Mesenchymal stem cell (in vitro differentiated cells and primary cell): ENCODE data around the gene TMEM167B. TPM values are rescaled to one million over a fixed set of nuclear protein-coding genes. Genes with fewer than 3 reads are reported as not detected.
A peak's percentile ranks its signal among the peaks of the same experiment; 100 is the strongest.

Source experiments
- DNase-seq: peaks from one replicate; pipeline ENCODE4 v3.0.0-alpha.2; 2013
- H2AFZ ChIP-seq: one replicate; pipeline ENCODE4 v1.6.1; 2013; ENCODE audit warnings: low read depth, mild to moderate bottlenecking, control low read depth, inconsistent platforms, low read length, moderate library complexity
- H2AK5ac ChIP-seq: 2 replicates; pipeline ENCODE4 v1.6.1; 2013; ENCODE audit warnings: low read length, moderate library complexity, mild to moderate bottlenecking, inconsistent platforms; ENCODE audit not compliant: severe bottlenecking
- H2BK120ac ChIP-seq: one replicate; pipeline ENCODE4 v1.6.1; 2013; ENCODE audit warnings: low read depth, mild to moderate bottlenecking, inconsistent platforms, low read length, moderate library complexity
- H2BK12ac ChIP-seq, 2 experiments: one replicate each; pipeline ENCODE4 v1.6.1; 2013; ENCODE audit warnings: inconsistent platforms in 2 of 2, low read length in 2 of 2, mild to moderate bottlenecking in 2 of 2, moderate library complexity in 2 of 2, control low read depth in 1 of 2
- H2BK15ac ChIP-seq: one replicate; pipeline ENCODE4 v1.6.1; 2013; ENCODE audit warnings: mild to moderate bottlenecking, low read depth, inconsistent platforms; ENCODE audit not compliant: poor library complexity, severe bottlenecking
- H2BK5ac ChIP-seq: 2 replicates; pipeline ENCODE4 v1.6.1; 2013; ENCODE audit warnings: low read depth, mild to moderate bottlenecking, low read length, control low read depth, inconsistent platforms; ENCODE audit not compliant: poor library complexity, severe bottlenecking
- H3K14ac ChIP-seq, 2 experiments: one replicate each; pipeline ENCODE4 v1.6.1; 2013; ENCODE audit warnings: inconsistent platforms in 2 of 2, low read length in 2 of 2, control low read depth in 1 of 2, mild to moderate bottlenecking in 1 of 2, moderate library complexity in 1 of 2
- H3K18ac ChIP-seq, 2 experiments: one replicate each; pipeline ENCODE4 v1.6.1; 2013; ENCODE audit warnings: inconsistent platforms in 2 of 2, low read length in 2 of 2, control low read depth in 1 of 2, low read depth in 1 of 2, mild to moderate bottlenecking in 1 of 2
- H3K23ac ChIP-seq, 2 experiments: one replicate each; pipeline ENCODE4 v1.6.1; 2013; ENCODE audit warnings: inconsistent platforms in 2 of 2, low read length in 2 of 2, mild to moderate bottlenecking in 2 of 2, moderate library complexity in 2 of 2, control low read depth in 1 of 2
- H3K27ac ChIP-seq: 2 replicates; pipeline ENCODE4 v1.5.1; 2013; ENCODE audit warnings: mild to moderate bottlenecking, moderate library complexity, low read length, control low read depth, inconsistent platforms; ENCODE audit not compliant: poor library complexity, severe bottlenecking
- H3K27me3 ChIP-seq, 2 experiments: 2 replicates each; pipeline versions ENCODE4 v1.6.1 to v1.7.0; 2013; ENCODE audit warnings: low read length in 2 of 2, mild to moderate bottlenecking in 2 of 2, moderate library complexity in 2 of 2, control low read depth in 1 of 2, inconsistent platforms in 1 of 2; ENCODE audit not compliant: control insufficient read depth in 1 of 2, insufficient read depth in 1 of 2
- H3K36me3 ChIP-seq, 2 experiments: 2 replicates each; pipeline versions ENCODE4 v1.6.1 to v1.7.0; 2013; ENCODE audit warnings: low read length in 2 of 2, control low read depth in 1 of 2, inconsistent platforms in 1 of 2, low read depth in 1 of 2, mild to moderate bottlenecking in 1 of 2; ENCODE audit not compliant: insufficient read depth in 2 of 2, control insufficient read depth in 1 of 2
- H3K4ac ChIP-seq, 2 experiments: one replicate each; pipeline ENCODE4 v1.6.1; 2013; ENCODE audit warnings: inconsistent platforms in 2 of 2, low read length in 2 of 2, mild to moderate bottlenecking in 2 of 2, moderate library complexity in 2 of 2, control low read depth in 1 of 2, low read depth in 1 of 2
- H3K4me1 ChIP-seq: 2 replicates; pipeline ENCODE4 v1.6.1; 2013; ENCODE audit warnings: low read depth, low read length, control low read depth; ENCODE audit not compliant: control insufficient read depth, insufficient read depth
- H3K4me2 ChIP-seq: 2 replicates; pipeline ENCODE4 v1.6.1; 2013; ENCODE audit warnings: low read length, mild to moderate bottlenecking, inconsistent platforms; ENCODE audit not compliant: poor library complexity, severe bottlenecking
- H3K4me3 ChIP-seq, 2 experiments: 2 replicates each; pipeline versions ENCODE4 v1.5.1 to v1.7.0; 2013; ENCODE audit warnings: low read length in 2 of 2, mild to moderate bottlenecking in 2 of 2, control low read depth in 1 of 2, low read depth in 1 of 2; ENCODE audit not compliant: insufficient read depth in 1 of 2
- H3K79me1 ChIP-seq: replicated peaks from 2 replicates; pipeline ENCODE4 v1.6.1; 2013; ENCODE audit warnings: mild to moderate bottlenecking, control low read depth, low read length, inconsistent platforms; ENCODE audit not compliant: poor library complexity, severe bottlenecking
- H3K9ac ChIP-seq: 2 replicates; pipeline ENCODE4 v1.7.0; 2013; ENCODE audit warnings: mild to moderate bottlenecking, low read length, moderate library complexity
- H3K9me3 ChIP-seq: 2 replicates; pipeline ENCODE4 v1.7.0; 2013; ENCODE audit warnings: mild to moderate bottlenecking, low read length; ENCODE audit not compliant: control insufficient read depth
- H4K8ac ChIP-seq: one replicate; pipeline ENCODE4 v1.6.1; 2013; ENCODE audit warnings: inconsistent platforms, mild to moderate bottlenecking, low read length, moderate library complexity
- H4K91ac ChIP-seq: one replicate; pipeline ENCODE4 v1.6.1; 2013; ENCODE audit warnings: mild to moderate bottlenecking, low read length, inconsistent platforms
- WGBS: methylation state at CpG from one replicate; pipeline ENCODE4 v1.1.7; 2013; ENCODE audit warnings: mixed read lengths; 5-methylcytosine and 5-hydroxymethylcytosine counted together
- polyA plus RNA-seq, 2 experiments: library from polyadenylated mRNA; stranded (reverse); fragments of 200-250 nt; gene quantifications; one replicate each; pipeline ENCODE4 v1.2.3, GENCODE V29; 2013

The TMEM167B gene
- 40.0 TPM for polyA plus RNA-seq (2013, experiment 1 of 2)
- 39.3 TPM for polyA plus RNA-seq (2013, experiment 2 of 2)

- peak within 1 kb of the TSS; percentile 77 for H3K4me2 ChIP-seq
- peak within 1 kb of the TSS; percentile 56 to 62 for H3K14ac ChIP-seq
- peak within 1 kb of the TSS; percentile 76 to 90 for H3K4me3 ChIP-seq
- no peaks in the 10 kb centered on the region for H3K9me3 ChIP-seq
- peak within 1 kb of the TSS; percentile 98 for H4K8ac ChIP-seq
- peak within 1 kb of the TSS; percentile 95 for H3K9ac ChIP-seq
- H2BK5ac ChIP-seq, result peak within 1 kb of the TSS; percentile 50
- H4K91ac ChIP-seq, result peak within 1 kb of the TSS; percentile 98
- H2BK120ac ChIP-seq, result peak within 1 kb of the TSS; percentile 97
- no peaks in the 10 kb centered on the region for H3K27me3 ChIP-seq
- peaks cover 14% of the 10 kb centered on the region for H3K4me1 ChIP-seq
- H3K79me1 ChIP-seq, result peaks cover 7% of the 10 kb centered on the region
- peak within 1 kb of the TSS; percentile 90 for H2BK15ac ChIP-seq
- peak within 1 kb of the TSS; percentile 63 for H2AK5ac ChIP-seq
- peaks cover 0 to 20% of the 10 kb centered on the region in 2 experiments for H3K36me3 ChIP-seq
- H3K23ac ChIP-seq, result no peak within 1 kb of the TSS
- 19% methylated on average over 61 of the region's 67 CpGs for WGBS
- H2AFZ ChIP-seq, result peak within 1 kb of the TSS; percentile 60
- DNase-seq, result peak; percentile 97
- peak within 1 kb of the TSS; percentile 91 to 98 for H3K18ac ChIP-seq
- H2BK12ac ChIP-seq, result no peak within 1 kb of the TSS
- H3K27ac ChIP-seq, result peak within 1 kb of the TSS; percentile 85
- peak within 1 kb of the TSS; percentile 84 to 85 for H3K4ac ChIP-seq
Observed at GRCh38 chr1:109090196-109091077, at the start of gene TMEM167B. TSS of gene TMEM167B (plus strand) at chr1:109090764. CDS start at chr1:109090873, 109 bp downstream.

GRCh38 chr1:109040989-109041620 lies 49.5 kb upstream of the TMEM167B start:
- Histone ChIP-seq H2BK15ac (no peak overlapping the region), H3K9ac (peak overlapping the region; percentile 95), H3K23ac (peak overlapping the region in 1 of 2 experiments; percentile 16), H3K14ac (peak overlapping the region in 1 of 2 experiments; percentile 19), H2BK120ac (peak overlapping the region; percentile 79), H4K8ac (peak overlapping the region; percentile 1), H2BK12ac (no peak overlapping the region), H4K91ac (peak overlapping the region; percentile 43), H3K9me3 (no peaks in the 10 kb centered on the region), H3K4me2 (peak overlapping the region; percentile 66), H2AFZ (peak overlapping the region; percentile 16), H2AK5ac (no peak overlapping the region), H3K4me1 (no peaks in the 10 kb centered on the region), H3K27ac (peak overlapping the region; percentile 53), H3K27me3 (no peaks in the 10 kb centered on the region), H3K4ac (peak overlapping the region; percentile 8 to 94), H3K79me1 (no peaks in the 10 kb centered on the region), H3K18ac (peak overlapping the region; percentile 37 to 90), H2BK5ac (no peak overlapping the region), H3K4me3 (peak overlapping the region; percentile 88 to 99), H3K36me3 (no peaks in the 10 kb centered on the region)
- under 1% methylated on average over 24 of the region's 44 CpGs for WGBS
- DNase-seq, result peak; percentile 48

GRCh38 chr1:109041621-109042468 lies 48.7 kb upstream of the TMEM167B start, which contains the start of gene WDR47:
TSS of gene WDR47 (minus strand) at chr1:109042102. CDS start at chr1:109023512, 18,590 bp downstream.
- Histone ChIP-seq H4K91ac (peak within 1 kb of the TSS; percentile 43), H3K9ac (peak within 1 kb of the TSS; percentile 95), H3K18ac (peak within 1 kb of the TSS; percentile 59 to 90), H3K4me1 (no peaks in the 10 kb centered on the region), H2BK15ac (no peak within 1 kb of the TSS), H2BK12ac (peak within 1 kb of the TSS in 1 of 2 experiments; percentile 15), H3K4me2 (peak within 1 kb of the TSS; percentile 79), H4K8ac (peak within 1 kb of the TSS; percentile 60), H3K4ac (peak within 1 kb of the TSS; percentile 67 to 94), H3K9me3 (no peaks in the 10 kb centered on the region), H3K14ac (peak within 1 kb of the TSS; percentile 11 to 90), H3K79me1 (no peaks in the 10 kb centered on the region), H3K27me3 (no peaks in the 10 kb centered on the region), H2AFZ (peak within 1 kb of the TSS; percentile 67), H3K23ac (peak within 1 kb of the TSS in 1 of 2 experiments; percentile 16), H3K4me3 (peak within 1 kb of the TSS; percentile 88 to 99), H3K27ac (peak within 1 kb of the TSS; percentile 53), H2AK5ac (no peak within 1 kb of the TSS), H2BK5ac (no peak within 1 kb of the TSS), H3K36me3 (no peaks in the 10 kb centered on the region), H2BK120ac (peak within 1 kb of the TSS; percentile 79)
- WGBS, result under 1% methylated on average over 40 of the region's 90 CpGs
- peak; percentile 94 for DNase-seq
